OCI-LY3 (cell line): ENCODE data around the gene HAGHL.

Experiments
- H2AFZ ChIP-seq: fragments of 200-600, 300-600 bp; shearing (Covaris generic); 2 replicates; pipeline ENCODE4 v1.6.0; 2014; ENCODE audit warnings: antibody characterized with exemption, low read depth, low read length
- H3K27ac ChIP-seq: fragments of 200-600, 300-600 bp; sonication (generic); 2 replicates; pipeline ENCODE4 v1.5.1; 2014; ENCODE audit warnings: mild to moderate bottlenecking, low read length, moderate library complexity, mixed read lengths
- H3K27me3 ChIP-seq: fragments of 200-600, 300-600 bp; sonication (generic); 2 replicates; pipeline ENCODE4 v1.6.1; 2014; ENCODE audit warnings: low read depth, low read length, mixed read lengths
- H3K36me3 ChIP-seq: fragments of 200-600, 300-600 bp; sonication (generic); replicated peaks from 2 replicates; pipeline ENCODE3; 2014; ENCODE audit warnings: low read depth, low read length, mixed read lengths
- H3K4me1 ChIP-seq: fragments of 300-600, 200-600 bp; sonication (generic); 2 replicates; pipeline ENCODE4 v1.6.1; 2014; ENCODE audit warnings: low read length, mixed read lengths
- H3K4me2 ChIP-seq: fragments of 200-600, 300-600 bp; sonication (generic); 2 replicates; pipeline ENCODE4 v1.6.1; 2014; ENCODE audit warnings: low read length, mixed read lengths
- H3K4me3 ChIP-seq: fragments of 300-600, 200-600 bp; sonication (generic); 2 replicates; pipeline ENCODE4 v1.5.1; 2014; ENCODE audit warnings: antibody characterized with exemption, mild to moderate bottlenecking, low read length, moderate library complexity
- H3K79me2 ChIP-seq: fragments of 300-600, 200-600 bp; shearing (Covaris generic); 2 replicates; pipeline ENCODE4 v1.6.1; 2014; ENCODE audit warnings: mild to moderate bottlenecking, low read length, mixed read lengths
- H3K9ac ChIP-seq: fragments of 300-600, 200-600 bp; shearing (Covaris generic); 2 replicates; pipeline ENCODE4 v1.6.0; 2014; ENCODE audit warnings: mild to moderate bottlenecking, low read length, moderate library complexity
- H3K9me3 ChIP-seq: fragments of 200-600, 300-600 bp; shearing (Covaris generic); 2 replicates; pipeline ENCODE4 v1.6.1; 2014; ENCODE audit warnings: low read length, mixed read lengths; ENCODE audit not compliant: insufficient read depth
- H4K20me1 ChIP-seq: fragments of 200-600, 300-600 bp; sonication (generic); 2 replicates; pipeline ENCODE4 v1.6.1; 2016; ENCODE audit warnings: low read length, mixed read lengths; ENCODE audit not compliant: insufficient read depth
- EZH2phosphoT487 ChIP-seq: fragments of 200-600 bp; shearing (Covaris generic); IDR thresholded peaks from 2 replicates; pipeline ENCODE4 v1.6.1; 2018; ENCODE audit warnings: antibody characterized with exemption, mixed run types, low read depth
- TF ChIP-seq, protein P1 (sequence below): fragments of 200-600, 300-600 bp; sonication (generic); IDR thresholded peaks from 2 replicates; pipeline ENCODE4 v1.5.1; 2014; ENCODE audit warnings: antibody characterized with exemption, low read length, low read depth

The HAGHL gene

DNA sequence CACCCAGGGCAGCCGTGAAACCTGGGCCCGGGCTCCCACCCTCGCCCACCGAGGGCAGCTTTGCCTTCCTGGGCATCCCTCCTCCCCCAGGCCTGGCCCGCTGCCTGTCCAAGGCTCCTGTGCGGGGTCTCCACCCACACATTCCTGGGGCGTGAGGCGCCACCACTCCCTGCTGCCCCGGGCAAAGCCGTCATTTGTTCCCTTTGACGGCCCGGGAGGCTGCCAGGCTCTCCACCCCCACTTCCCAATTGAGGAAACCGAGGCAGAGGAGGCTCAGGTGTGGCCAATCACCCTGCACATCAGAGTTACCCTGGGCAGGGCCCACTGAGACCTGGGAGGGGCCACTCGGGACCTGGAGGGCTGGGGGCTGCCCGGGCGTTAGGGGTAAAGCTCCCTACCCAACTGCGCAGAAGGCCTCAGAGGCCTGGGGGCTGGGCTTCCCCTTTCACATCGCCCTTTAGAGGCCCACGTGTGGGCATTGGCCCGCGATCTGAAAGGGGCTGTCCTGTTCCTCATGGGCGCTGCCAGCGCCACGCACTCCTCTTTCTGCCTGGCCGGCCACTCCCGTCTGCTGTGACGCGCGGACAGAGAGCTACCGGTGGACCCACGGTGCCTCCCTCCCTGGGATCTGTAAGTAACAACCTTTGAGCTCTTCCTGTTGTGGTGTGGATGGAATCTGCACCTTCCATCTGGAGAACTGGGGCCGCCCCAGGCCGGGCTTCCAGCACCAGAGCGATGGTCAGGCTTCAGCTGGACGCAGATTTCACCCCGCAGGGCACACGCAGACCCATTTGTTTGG lies 33.8 kb downstream of the HAGHL start, which contains the start of gene MSLN:
TSS of gene MSLN (plus strand) at position 190 of the 799 bp plus-strand sequence. CDS start 1,947 bp downstream, outside the sequence.
- no peak within 1 kb of the TSS for H3K4me2 ChIP-seq

DNA sequence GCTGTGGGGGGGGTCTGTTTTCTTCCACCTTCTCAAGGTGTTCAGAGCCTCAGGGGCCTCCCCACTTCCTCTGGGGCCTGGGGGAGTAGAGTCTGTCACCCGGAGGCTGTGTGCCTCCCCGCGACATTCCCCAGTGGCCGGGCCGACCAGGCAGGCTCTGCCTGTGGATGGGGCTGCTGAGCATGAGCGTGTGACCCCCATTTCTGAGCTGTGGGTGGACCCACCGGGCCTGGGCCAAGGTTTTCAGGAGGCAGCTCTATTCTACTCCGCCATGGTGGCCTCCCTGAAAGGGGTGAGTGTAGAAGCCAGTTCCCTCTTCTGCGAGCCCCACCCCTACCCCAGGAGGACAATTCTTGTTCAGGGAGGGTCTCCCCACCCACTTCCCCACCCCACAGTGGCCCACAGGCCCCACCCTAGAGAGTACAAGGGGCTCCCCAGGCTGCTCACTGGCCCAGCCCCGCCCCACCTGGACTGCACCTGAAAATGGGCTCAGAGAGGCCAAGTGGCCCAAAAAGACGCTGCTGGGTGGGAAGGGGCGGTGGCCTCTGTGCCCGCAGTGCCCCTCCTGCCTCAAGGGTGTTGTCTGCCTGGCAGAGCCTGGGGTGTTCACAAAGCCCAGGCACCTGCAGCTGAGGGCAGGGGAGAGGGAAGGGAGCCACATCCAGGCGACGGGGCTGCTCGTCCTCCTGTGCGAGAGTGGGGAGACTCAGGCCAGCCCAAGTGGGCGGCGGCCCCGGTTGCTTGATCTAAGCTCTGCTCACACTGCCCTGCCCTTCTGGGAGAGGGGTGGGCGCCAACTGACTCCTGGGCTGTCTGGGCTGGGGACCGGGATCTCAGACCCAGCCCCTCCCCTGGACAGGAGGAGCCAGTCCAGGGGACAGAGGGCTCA lies 35.0 kb downstream of the HAGHL start:
- Histone ChIP-seq H4K20me1 (no peaks in the 10 kb centered on the region), H3K36me3 (no peaks in the 10 kb centered on the region), H3K27me3 (no peaks in the 10 kb centered on the region), H3K4me3 (no peak overlapping the region), H3K79me2 (no peaks in the 10 kb centered on the region), H3K4me2 (no peak overlapping the region), H3K4me1 (no peaks in the 10 kb centered on the region), H3K9me3 (no peaks in the 10 kb centered on the region), H3K27ac (no peak overlapping the region), H3K9ac (no peak overlapping the region), H2AFZ (no peak overlapping the region)
- TF ChIP-seq, protein P1, sequence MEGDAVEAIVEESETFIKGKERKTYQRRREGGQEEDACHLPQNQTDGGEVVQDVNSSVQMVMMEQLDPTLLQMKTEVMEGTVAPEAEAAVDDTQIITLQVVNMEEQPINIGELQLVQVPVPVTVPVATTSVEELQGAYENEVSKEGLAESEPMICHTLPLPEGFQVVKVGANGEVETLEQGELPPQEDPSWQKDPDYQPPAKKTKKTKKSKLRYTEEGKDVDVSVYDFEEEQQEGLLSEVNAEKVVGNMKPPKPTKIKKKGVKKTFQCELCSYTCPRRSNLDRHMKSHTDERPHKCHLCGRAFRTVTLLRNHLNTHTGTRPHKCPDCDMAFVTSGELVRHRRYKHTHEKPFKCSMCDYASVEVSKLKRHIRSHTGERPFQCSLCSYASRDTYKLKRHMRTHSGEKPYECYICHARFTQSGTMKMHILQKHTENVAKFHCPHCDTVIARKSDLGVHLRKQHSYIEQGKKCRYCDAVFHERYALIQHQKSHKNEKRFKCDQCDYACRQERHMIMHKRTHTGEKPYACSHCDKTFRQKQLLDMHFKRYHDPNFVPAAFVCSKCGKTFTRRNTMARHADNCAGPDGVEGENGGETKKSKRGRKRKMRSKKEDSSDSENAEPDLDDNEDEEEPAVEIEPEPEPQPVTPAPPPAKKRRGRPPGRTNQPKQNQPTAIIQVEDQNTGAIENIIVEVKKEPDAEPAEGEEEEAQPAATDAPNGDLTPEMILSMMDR = no peak

More for the DNA sequence above, 33.8 kb downstream of the HAGHL start, which contains the start of gene MSLN:
- peaks cover 2% of the 10 kb centered on the region for H3K36me3 ChIP-seq
- H3K27ac ChIP-seq = no peak within 1 kb of the TSS
- no peaks in the 10 kb centered on the region for H3K9me3 ChIP-seq
- H3K4me3 ChIP-seq = no peak within 1 kb of the TSS
- no peaks in the 10 kb centered on the region for H3K4me1 ChIP-seq
- TF ChIP-seq, protein P1 = no peak
- no peak for TF ChIP-seq EZH2phosphoT487
- H3K9ac ChIP-seq = no peak within 1 kb of the TSS
- no peak within 1 kb of the TSS for H2AFZ ChIP-seq
- no peaks in the 10 kb centered on the region for H3K79me2 ChIP-seq
- H4K20me1 ChIP-seq = no peaks in the 10 kb centered on the region
- H3K27me3 ChIP-seq = no peaks in the 10 kb centered on the region

DNA sequence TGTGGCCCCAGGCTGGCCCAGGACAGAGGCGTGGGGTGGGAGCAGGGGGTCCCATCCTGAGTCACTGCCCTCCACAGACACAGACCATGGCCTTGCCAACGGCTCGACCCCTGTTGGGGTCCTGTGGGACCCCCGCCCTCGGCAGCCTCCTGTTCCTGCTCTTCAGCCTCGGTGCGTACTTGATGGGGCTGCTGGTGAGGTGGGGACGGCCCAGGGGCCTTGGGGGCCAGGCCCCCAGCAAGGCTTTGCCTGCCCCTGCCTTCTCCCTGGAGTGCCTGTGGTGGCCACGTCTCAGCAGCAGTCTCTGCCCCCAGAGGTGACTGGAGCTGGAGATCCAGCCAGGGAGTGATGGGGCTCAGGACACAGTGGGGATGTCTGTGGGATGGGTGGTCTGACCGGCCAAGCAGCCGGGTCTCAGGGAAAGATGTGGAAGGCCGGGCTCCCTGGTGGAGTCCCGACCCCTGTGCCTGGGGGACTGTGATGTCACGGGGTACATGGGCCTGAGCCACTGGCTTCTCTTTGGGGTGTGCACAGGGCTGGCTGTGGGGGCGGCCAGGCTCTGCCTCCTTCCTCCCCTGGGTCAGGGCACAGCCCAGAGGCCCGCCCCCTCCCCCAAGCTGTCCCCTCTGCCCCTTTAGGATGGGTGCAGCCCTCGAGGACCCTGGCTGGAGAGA lies 35.8 kb downstream of the HAGHL start:
- H3K9me3 ChIP-seq = no peaks in the 10 kb centered on the region
- H3K27me3 ChIP-seq = no peaks in the 10 kb centered on the region
- H3K27ac ChIP-seq = no peak overlapping the region
- no peaks in the 10 kb centered on the region for H4K20me1 ChIP-seq
- TF ChIP-seq, protein P1 = no peak
- TF ChIP-seq EZH2phosphoT487 = no peak
- H3K4me3 ChIP-seq = no peak overlapping the region
- no peaks in the 10 kb centered on the region for H3K36me3 ChIP-seq
- H3K79me2 ChIP-seq = no peaks in the 10 kb centered on the region
- no peak overlapping the region for H2AFZ ChIP-seq
- no peak overlapping the region for H3K4me2 ChIP-seq
- no peaks in the 10 kb centered on the region for H3K4me1 ChIP-seq
- no peak overlapping the region for H3K9ac ChIP-seq
